ENCODE results near the gene NADK.
"Not testable (repeated sequence)": the region's sequence is repeated elsewhere in the genome, so short reads cannot be mapped to it uniquely, and the experiment has no call there.

The NADK gene

DNA sequence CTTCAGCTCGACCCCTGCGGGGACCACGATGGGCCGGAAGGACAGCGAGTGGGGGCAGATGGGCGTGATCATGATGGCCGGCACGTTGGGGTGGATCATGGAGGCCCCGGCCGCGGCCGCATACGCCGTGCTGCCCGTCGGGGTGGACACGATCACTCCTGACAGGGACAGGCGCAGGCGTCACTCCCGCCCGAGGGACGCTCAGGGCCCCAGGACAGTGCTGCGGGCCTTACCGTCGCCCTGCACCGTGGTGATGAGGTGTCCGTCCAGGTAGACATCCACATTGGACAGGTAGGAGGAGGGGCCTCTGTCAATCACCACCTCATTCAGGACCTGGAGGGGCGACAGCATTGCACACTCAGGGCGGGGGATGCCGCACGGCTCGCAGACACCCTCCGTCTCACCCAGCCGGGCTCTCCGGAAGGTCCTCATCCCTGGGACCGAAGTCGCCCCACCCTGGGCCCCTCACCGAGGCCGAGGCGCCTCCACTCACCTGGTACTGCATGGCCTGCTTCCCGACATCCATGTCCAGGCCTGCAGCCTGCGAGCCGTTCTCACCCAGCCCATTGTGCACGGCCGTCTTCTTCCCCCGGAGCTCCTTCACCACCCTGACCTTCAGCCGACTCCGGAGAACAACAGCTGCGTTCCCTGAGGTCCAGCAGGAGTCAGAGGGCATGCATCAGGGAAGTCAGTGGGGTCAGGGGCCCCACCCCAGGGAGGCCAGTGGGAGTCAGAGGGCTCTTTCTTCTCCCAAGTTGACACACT, 24.0 kb downstream of the NADK start:
- no peak for DNase-seq
- in situ Hi-C loops (cut with MboI; ENCODE audit: low pct_unique_long_range_greater_than_20kb, low sequenced_read_pairs): no loop called here

GRCh38 chr1:1753607-1754005, 24.7 kb downstream of the NADK start:
- no peak for DNase-seq
- in situ Hi-C loops (cut with MboI; ENCODE audit: low pct_unique_long_range_greater_than_20kb, low sequenced_read_pairs): no loop called here

- DNase-seq: no peak
- in situ Hi-C loops (cut with MboI; ENCODE audit: low pct_unique_long_range_greater_than_20kb, low sequenced_read_pairs): no loop called here
Measured at GRCh38 chr1:1752636-1753606, 25.3 kb downstream of the NADK start.

GRCh38 chr1:1752190-1752589, 26.1 kb downstream of the NADK start:
- no peak for DNase-seq
- in situ Hi-C loops (cut with MboI; ENCODE audit: low pct_unique_long_range_greater_than_20kb, low sequenced_read_pairs): no loop called here

DNA sequence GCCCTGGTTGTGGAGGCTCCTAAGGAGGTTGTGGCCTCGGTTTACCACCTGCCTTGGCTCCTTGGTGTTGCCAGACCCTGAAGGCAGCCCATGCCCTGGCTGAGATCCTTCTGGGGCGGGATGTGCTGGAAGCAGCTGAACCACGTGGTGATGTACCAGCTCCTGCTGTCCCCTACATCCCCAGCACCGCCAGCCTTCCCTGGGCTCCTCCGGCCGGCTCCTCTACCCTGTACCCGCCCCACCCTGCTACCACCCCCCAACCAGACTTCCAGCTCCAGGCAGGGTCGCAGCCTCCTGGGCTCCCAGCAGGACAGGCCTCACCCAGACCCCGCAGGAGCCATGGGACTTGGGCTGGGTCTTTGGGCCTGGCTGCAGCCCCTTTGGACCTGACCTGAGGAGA, 28.3 kb downstream of the NADK start:
- in situ Hi-C loops (cut with MboI; ENCODE audit: low pct_unique_long_range_greater_than_20kb, low sequenced_read_pairs); DNase-seq: not testable (repeated sequence)

DNA sequence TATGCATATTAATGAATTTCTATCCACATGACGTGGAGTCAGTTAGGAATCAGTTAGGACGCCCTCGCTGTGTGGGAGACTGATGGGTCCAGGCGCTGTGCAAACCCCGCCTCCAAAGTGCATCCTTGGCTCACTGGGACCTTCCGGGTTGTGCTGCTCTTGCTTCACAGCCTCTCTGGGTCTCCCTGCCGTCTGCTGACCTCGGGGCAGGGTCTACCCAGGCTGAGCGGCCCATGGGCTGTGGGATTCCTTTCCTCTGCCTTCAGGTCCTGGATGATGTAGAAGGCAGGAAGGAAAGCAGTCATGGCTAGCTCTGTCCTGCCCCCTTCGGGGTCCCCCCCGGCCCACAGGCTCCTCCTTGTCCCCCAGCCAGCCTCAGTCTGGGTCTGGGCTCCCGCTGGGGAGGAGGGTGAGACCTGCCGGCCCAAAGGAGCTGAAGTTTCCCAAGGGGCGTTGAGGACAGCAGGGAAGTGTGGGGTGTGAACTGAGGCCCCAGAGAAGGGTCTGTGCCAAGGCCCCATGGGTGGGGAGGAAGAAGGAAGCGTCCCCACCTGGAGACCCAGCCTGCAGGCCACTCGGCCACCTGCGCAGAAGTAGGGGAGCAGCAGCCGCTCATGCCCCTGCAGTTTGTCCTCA, 29.5 kb downstream of the NADK start:
- in situ Hi-C loops (cut with MboI; ENCODE audit: low pct_unique_long_range_greater_than_20kb, low sequenced_read_pairs): no loop called here
- no peak for DNase-seq

DNA sequence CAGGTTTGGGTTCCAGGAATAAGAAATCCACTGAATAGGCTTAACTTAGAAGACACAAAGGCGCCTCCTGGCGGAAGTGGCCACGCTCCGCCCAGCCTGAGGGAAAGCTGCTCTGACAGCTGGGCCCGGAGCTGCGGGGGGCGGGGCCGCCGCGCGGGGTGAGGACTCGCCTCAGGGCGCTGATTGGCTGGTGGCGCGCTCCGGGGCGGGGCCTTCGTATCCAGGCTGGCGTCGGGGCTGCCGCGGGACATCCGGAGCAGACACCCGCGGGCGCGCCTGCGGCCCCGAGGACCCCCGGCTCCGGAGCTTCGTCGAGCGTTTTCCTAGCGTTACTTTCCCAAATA, 31.7 kb downstream of the NADK start:
- in situ Hi-C loops (cut with MboI; ENCODE audit: low pct_unique_long_range_greater_than_20kb, low sequenced_read_pairs); DNase-seq: not testable (repeated sequence)

- in situ Hi-C loops (cut with MboI; ENCODE audit: low pct_unique_long_range_greater_than_20kb, low sequenced_read_pairs): not testable (repeated sequence)
- peak; percentile 86 for DNase-seq
Measured at GRCh38 chr1:1745651-1746565, 32.4 kb downstream of the NADK start.

- in situ Hi-C loops (cut with MboI; ENCODE audit: low pct_unique_long_range_greater_than_20kb, low sequenced_read_pairs); DNase-seq: not testable (repeated sequence)
Measured at GRCh38 chr1:1742529-1742928, 35.7 kb downstream of the NADK start.

- not testable (repeated sequence) for DNase-seq
Measured at GRCh38 chr1:1741013-1741412, 37.3 kb downstream of the NADK start.

DNA sequence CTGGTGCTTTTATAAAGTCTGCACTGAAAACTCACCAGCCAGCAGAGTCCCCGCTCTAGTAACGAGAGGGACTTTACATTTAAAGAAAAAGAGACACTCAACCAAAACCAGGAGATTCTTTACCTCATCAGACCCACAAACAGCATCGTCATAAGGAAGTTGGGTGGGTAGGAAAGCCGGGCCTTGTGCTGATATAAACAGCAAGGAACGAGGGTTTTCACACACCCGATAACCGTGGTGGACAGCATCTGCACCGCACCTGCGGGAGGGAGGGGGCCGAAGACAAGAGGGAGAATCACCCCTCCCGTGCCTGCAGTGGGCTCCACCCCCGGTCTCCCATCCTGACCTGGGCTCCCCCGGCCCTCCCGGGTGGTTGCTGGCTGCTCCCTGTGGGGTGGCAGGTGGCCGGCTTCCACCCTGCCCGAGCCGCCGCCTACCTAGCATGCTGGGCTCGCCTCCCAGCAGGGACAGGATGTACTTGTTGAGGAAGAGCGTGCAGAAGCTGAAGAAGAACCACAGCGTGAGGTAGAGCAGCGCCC, 39.4 kb downstream of the NADK start:
- in situ Hi-C loops (cut with MboI; ENCODE audit: low pct_unique_long_range_greater_than_20kb, low sequenced_read_pairs); DNase-seq: not testable (repeated sequence)

More at GRCh38 chr1:1741013-1741412, 37.3 kb downstream of the NADK start:
- in situ Hi-C loops (cut with MboI; ENCODE audit: low pct_unique_long_range_greater_than_20kb, low sequenced_read_pairs): not testable (repeated sequence)

DNA sequence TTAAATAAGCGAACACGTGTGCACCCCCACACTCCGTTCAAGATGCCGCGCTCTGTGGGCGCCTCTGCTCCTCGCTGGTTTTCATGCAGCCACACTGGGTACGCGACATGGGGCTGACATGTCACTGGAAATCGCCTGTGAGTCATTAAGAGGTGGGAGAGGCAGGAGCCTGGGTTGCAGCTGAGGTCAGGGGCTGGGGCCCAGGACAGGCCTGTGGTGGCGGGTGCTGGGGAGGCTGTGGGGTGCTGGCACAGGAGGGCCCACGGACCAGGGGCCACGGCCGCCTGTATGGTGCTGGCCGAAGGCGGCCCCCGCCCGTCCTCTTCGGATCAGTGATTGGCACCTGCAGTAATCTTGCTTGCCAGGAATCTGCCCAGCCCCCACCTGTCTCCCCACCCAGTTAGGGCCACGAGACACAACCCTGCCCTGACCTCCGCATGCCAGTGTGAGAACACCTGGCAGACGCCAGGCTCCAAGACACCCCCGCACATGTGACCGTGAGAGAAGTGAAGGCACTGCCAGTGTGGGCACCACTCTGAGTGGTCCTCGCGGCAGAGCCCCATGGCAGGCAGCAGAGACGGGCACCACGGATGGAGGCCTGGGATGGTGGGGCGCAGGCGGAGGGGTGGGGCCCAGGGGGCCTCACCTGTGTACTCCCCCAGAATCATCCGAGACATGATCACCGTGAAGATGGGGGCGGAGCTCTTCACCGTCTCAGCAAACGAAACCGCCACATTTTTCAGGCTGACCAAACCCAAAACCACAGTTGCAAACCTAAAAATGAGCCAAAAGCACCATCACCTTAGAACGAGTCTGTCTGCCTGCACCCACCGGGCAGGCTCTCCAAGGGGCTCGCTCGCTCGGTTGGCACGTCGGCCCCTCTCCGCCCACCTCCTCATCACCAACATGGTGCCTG, 40.3 kb downstream of the NADK start:
- DNase-seq; in situ Hi-C loops (cut with MboI; ENCODE audit: low pct_unique_long_range_greater_than_20kb, low sequenced_read_pairs): not testable (repeated sequence)

DNA sequence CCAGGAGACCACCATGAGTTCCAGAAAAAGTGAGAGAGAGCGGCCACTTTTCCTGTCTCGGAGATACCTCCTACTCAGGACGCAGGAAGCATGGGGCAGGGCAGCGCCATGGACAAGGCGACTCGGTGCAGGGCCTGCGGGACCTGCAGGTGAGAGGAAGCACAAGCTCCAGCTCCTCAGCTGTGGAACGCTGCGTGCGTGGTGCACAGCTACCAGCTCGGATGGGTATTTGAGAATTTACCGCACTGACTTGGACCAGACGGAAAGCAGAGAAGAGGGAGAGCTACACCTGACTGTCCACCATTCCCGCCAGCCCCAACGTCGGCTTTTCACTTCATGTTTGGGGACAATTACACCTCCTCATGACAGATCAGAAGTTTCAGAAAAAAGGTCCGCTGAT, 45.9 kb downstream of the NADK start:
- in situ Hi-C loops (cut with MboI; ENCODE audit: low pct_unique_long_range_greater_than_20kb, low sequenced_read_pairs): no loop called here
- no peak for DNase-seq

- in situ Hi-C loops (cut with MboI; ENCODE audit: low pct_unique_long_range_greater_than_20kb, low sequenced_read_pairs): no loop called here
- no peak for DNase-seq
Measured at GRCh38 chr1:1730870-1731269, 47.4 kb downstream of the NADK start.

- in situ Hi-C loops (cut with MboI; ENCODE audit: low pct_unique_long_range_greater_than_20kb, low sequenced_read_pairs); DNase-seq: not testable (repeated sequence)
Measured at GRCh38 chr1:1730230-1730629, 48.0 kb downstream of the NADK start.

GRCh38 chr1:1729116-1729816, 49.0 kb downstream of the NADK start:
- in situ Hi-C loops (cut with MboI; ENCODE audit: low pct_unique_long_range_greater_than_20kb, low sequenced_read_pairs): not testable (repeated sequence)

More at GRCh38 chr1:1729116-1729816, 49.0 kb downstream of the NADK start:
- not testable (repeated sequence) for DNase-seq
